Karpas-422 (cell line): ENCODE data around the gene SEMA5A. TPM values are rescaled to one million over a fixed set of nuclear protein-coding genes. Genes with fewer than 3 reads are reported as not detected.

Source experiments
- DNase-seq: peaks from one replicate; pipeline ENCODE4 v3.0.0-alpha.2; 2015
- H2AFZ ChIP-seq: fragments of 200-600 bp; sonication (generic); 2 replicates; pipeline ENCODE4 v1.6.1; 2014; ENCODE audit warnings: antibody characterized with exemption, low read length, mixed read lengths
- H3K27ac ChIP-seq: fragments of 200-600 bp; sonication (generic); 2 replicates; pipeline ENCODE4 v1.5.1; 2014; ENCODE audit warnings: mild to moderate bottlenecking, low read length, moderate library complexity
- H3K27me3 ChIP-seq: fragments of 200-600 bp; sonication (generic); 2 replicates; pipeline ENCODE4 v1.6.1; 2014; ENCODE audit warnings: low read length, mixed read lengths
- H3K36me3 ChIP-seq: fragments of 200-600 bp; sonication (generic); 2 replicates; pipeline ENCODE4 v1.6.1; 2014; ENCODE audit warnings: low read length, mixed read lengths; ENCODE audit not compliant: insufficient read depth
- H3K4me1 ChIP-seq: fragments of 200-600 bp; sonication (generic); 2 replicates; pipeline ENCODE4 v1.6.1; 2014; ENCODE audit warnings: mild to moderate bottlenecking, low read length, mixed read lengths
- H3K4me2 ChIP-seq: fragments of 200-600 bp; sonication (generic); 2 replicates; pipeline ENCODE4 v1.6.1; 2014; ENCODE audit warnings: low read length, low read depth, mild to moderate bottlenecking; ENCODE audit not compliant: poor library complexity, severe bottlenecking
- H3K4me3 ChIP-seq: fragments of 200-600 bp; sonication (generic); 2 replicates; pipeline ENCODE4 v1.5.1; 2014; ENCODE audit warnings: mild to moderate bottlenecking, antibody characterized with exemption, low read length, mixed read lengths
- H3K79me2 ChIP-seq: fragments of 200-600 bp; sonication (generic); 2 replicates; pipeline ENCODE4 v1.6.1; 2014; ENCODE audit warnings: mild to moderate bottlenecking, low read length, mixed read lengths
- H3K9ac ChIP-seq: fragments of 200-600 bp; sonication (generic); 2 replicates; pipeline ENCODE4 v1.6.0; 2014; ENCODE audit warnings: low read length
- H3K9me2 ChIP-seq: fragments of 200-600 bp; sonication (generic), shearing (Covaris generic); replicated peaks from 2 replicates; pipeline ENCODE4 v1.6.0; 2014; ENCODE audit warnings: mild to moderate bottlenecking, low read length, moderate library complexity; ENCODE audit not compliant: insufficient read depth
- H3K9me3 ChIP-seq: fragments of 300-700, 200-600 bp; sonication (generic); 2 replicates; pipeline ENCODE4 v1.6.1; 2014; ENCODE audit warnings: low read length, mixed read lengths
- H4K20me1 ChIP-seq: fragments of 200-600 bp; sonication (generic); 2 replicates; pipeline ENCODE4 v1.6.1; 2014; ENCODE audit warnings: mild to moderate bottlenecking, antibody characterized with exemption, low read length, low read depth; ENCODE audit not compliant: insufficient read depth
- total RNA-seq: library from RNA; depleted of rRNA; stranded (reverse); fragments of >200 nt; shearing (Covaris generic); gene quantifications from 2 replicates; pipeline ENCODE4 v1.2.3, GENCODE V29; 2014; ENCODE audit warnings: low replicate concordance

Gene SEMA5A
- total RNA-seq, 1 experiment from 2014 or later, result not detected

DNA sequence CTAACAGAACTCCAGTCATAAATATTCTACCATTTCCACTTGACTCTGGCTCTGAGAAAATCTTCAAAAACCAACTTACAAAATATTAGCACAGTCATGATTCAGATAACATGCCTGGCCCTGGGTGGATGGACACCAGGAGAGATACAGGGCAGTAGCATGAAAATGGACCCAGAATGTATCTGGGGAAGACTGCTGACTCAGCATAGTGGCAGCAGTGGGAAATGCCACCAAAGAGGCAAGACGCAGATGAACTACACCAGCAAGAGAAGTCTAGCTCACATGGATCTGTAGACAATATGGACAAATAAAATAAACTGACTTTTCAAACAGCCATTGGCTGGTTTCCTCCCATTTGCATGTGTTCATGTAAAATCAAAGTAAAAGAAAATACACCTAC lies 359.8 kb downstream of the SEMA5A start:
- no peak overlapping the region for H3K9ac ChIP-seq
- no peak overlapping the region for H3K4me2 ChIP-seq
- H3K9me3 ChIP-seq, result no peaks in the 10 kb centered on the region; the same call in 1 of the 2 replicates
- H3K9me2 ChIP-seq, result no peaks in the 10 kb centered on the region; the same call in 1 of the 2 replicates
- no peak for DNase-seq
- H3K4me3 ChIP-seq, result no peak overlapping the region
- H3K79me2 ChIP-seq, result no peaks in the 10 kb centered on the region
- H3K27me3 ChIP-seq, result no peaks in the 10 kb centered on the region
- H2AFZ ChIP-seq, result no peak overlapping the region
- no peak overlapping the region for H3K27ac ChIP-seq
- no peaks in the 10 kb centered on the region for H4K20me1 ChIP-seq
- H3K4me1 ChIP-seq, result no peaks in the 10 kb centered on the region
- H3K36me3 ChIP-seq, result no peaks in the 10 kb centered on the region

DNA sequence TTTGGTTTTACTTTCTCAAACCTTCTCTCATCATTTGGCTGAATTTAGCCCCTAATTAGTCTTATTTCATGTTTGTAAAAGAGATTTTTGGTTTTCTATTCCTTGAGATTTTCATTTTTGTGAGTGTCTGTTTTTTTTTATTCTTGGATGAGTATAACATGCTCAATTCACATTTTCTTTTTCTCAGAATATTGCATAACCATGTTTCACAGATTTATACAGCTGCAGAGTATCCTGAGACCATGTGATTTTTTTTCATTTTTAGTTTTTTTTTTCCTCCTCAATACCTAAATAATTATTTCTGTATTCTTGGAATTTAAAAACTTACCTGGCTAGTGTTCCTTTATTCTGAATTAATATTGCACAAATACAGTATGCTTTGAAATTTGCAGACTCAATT lies 361.9 kb downstream of the SEMA5A start:
- H2AFZ ChIP-seq, result no peak overlapping the region
- no peaks in the 10 kb centered on the region; the same call in 1 of the 2 replicates for H3K9me2 ChIP-seq
- H3K36me3 ChIP-seq, result no peaks in the 10 kb centered on the region
- no peaks in the 10 kb centered on the region; the same call in 1 of the 2 replicates for H3K9me3 ChIP-seq
- H4K20me1 ChIP-seq, result no peaks in the 10 kb centered on the region
- H3K27me3 ChIP-seq, result no peaks in the 10 kb centered on the region
- DNase-seq, result no peak
- no peak overlapping the region for H3K27ac ChIP-seq
- no peak overlapping the region for H3K4me2 ChIP-seq
- H3K9ac ChIP-seq, result no peak overlapping the region
- H3K79me2 ChIP-seq, result no peaks in the 10 kb centered on the region
- no peaks in the 10 kb centered on the region for H3K4me1 ChIP-seq
- H3K4me3 ChIP-seq, result no peak overlapping the region

DNA sequence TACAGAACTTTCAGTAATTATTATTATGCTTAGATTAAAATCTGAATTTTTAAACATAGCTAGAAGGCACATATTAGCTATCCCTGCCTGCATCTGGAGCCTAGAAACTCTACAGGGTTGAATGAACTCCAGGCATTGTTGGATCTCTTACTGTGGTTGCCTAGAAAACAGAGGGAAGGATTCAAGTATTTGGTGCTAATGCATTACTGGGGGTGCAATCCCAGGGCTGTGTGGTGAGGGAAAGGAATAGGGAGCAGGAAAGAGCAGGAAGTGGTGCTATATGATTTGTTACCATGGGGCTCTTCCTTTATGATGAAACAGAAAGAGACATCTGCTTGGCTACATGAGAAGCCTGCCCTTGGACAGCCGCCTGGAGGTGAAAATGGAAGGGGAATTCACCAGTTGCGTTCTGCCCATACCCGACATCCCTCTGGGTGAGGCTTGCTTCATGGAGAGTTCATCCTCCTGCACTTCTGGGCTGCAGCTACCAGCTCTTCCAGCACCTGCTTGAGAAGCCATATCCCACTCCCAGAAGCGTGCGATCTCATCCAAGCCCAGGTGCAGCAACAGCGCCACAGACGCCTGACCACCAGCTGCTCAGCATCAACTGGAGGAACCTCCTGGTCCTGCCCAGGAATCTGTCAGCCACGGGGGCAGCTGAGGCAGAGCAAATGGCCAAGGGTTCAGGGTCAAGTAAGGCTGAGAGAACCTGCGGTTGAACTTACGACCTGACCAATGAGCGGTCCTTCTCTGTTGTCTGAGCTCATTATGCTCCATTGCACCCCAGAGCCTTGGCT lies 362.8 kb downstream of the SEMA5A start:
- H3K4me2 ChIP-seq, result no peak overlapping the region
- no peaks in the 10 kb centered on the region for H3K27me3 ChIP-seq
- H3K9ac ChIP-seq, result no peak overlapping the region
- no peak for DNase-seq
- no peaks in the 10 kb centered on the region for H3K79me2 ChIP-seq
- no peak overlapping the region for H3K27ac ChIP-seq
- H3K36me3 ChIP-seq, result no peaks in the 10 kb centered on the region
- no peak overlapping the region for H3K4me3 ChIP-seq
- no peaks in the 10 kb centered on the region for H3K9me2 ChIP-seq
- no peaks in the 10 kb centered on the region; the same call in 1 of the 2 replicates for H3K9me3 ChIP-seq
- H2AFZ ChIP-seq, result no peak overlapping the region
- no peaks in the 10 kb centered on the region for H3K4me1 ChIP-seq
- H4K20me1 ChIP-seq, result no peaks in the 10 kb centered on the region

GRCh38 chr5:9176641-9177040 lies 369.2 kb downstream of the SEMA5A start:
- Histone ChIP-seq H3K27ac (no peak overlapping the region), H4K20me1 (no peaks in the 10 kb centered on the region)

GRCh38 chr5:9174446-9174845 lies 371.4 kb downstream of the SEMA5A start:
- no peak for DNase-seq
- H3K4me2 ChIP-seq, result no peak overlapping the region
- H3K9me3 ChIP-seq, result no peaks in the 10 kb centered on the region
- no peak overlapping the region for H3K4me3 ChIP-seq
- no peaks in the 10 kb centered on the region for H3K4me1 ChIP-seq
- no peaks in the 10 kb centered on the region for H3K9me2 ChIP-seq
- no peaks in the 10 kb centered on the region for H3K27me3 ChIP-seq
- H3K9ac ChIP-seq, result no peak overlapping the region
- H4K20me1 ChIP-seq, result no peaks in the 10 kb centered on the region
- H3K36me3 ChIP-seq, result no peaks in the 10 kb centered on the region
- H3K79me2 ChIP-seq, result no peaks in the 10 kb centered on the region
- no peak overlapping the region for H2AFZ ChIP-seq
- H3K27ac ChIP-seq, result no peak overlapping the region

More at GRCh38 chr5:9176641-9177040, 369.2 kb downstream of the SEMA5A start:
- Histone ChIP-seq H3K79me2 (no peaks in the 10 kb centered on the region), H2AFZ (no peak overlapping the region), H3K9me2 (no peaks in the 10 kb centered on the region), H3K9ac (no peak overlapping the region), H3K4me1 (no peaks in the 10 kb centered on the region), H3K27me3 (no peaks in the 10 kb centered on the region), H3K36me3 (no peaks in the 10 kb centered on the region), H3K4me2 (no peak overlapping the region), H3K9me3 (no peaks in the 10 kb centered on the region), H3K4me3 (no peak overlapping the region)
- DNase-seq, result no peak

DNA sequence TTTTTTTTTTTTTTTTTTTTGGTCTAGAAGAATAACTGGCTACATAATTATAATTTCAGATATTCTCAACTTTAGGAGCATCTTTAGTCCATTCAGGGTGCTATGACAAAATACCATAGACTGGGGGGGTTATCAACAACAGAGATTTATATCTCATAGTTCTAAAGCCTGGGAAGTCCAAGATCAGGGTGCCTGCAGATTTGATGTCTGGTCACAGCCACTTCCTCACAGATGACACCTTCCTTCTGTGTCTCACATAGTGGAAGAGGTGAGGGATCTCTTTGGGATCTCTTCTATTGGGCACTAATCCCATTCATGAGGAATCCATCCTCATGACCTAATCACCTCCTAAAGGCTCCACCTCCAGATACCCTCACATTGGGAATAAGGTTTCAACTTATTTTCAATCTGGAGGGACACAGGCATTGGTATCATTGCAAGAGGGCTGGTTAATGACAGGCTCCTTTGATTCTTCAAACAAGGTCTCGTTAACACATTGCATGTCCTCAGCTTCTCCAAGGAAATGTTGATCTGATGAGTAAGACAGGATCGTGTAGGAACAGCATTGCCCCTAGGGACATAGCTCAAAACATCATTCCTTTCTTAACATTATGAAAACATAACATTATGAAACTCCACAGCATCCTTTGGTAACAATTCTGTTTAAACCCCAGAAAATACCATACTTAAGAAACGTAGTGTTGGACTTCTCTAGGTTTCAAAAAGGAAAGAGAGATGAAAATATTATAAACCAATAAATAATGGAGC lies 372.4 kb downstream of the SEMA5A start:
- Histone ChIP-seq H3K9me2 (no peaks in the 10 kb centered on the region), H3K27ac (no peak overlapping the region)
- DNase-seq, result no peak

GRCh38 chr5:9170026-9170425 lies 375.8 kb downstream of the SEMA5A start:
- no peak overlapping the region for H3K9ac ChIP-seq
- no peak for DNase-seq
- no peak overlapping the region for H2AFZ ChIP-seq
- no peaks in the 10 kb centered on the region for H3K27me3 ChIP-seq
- no peaks in the 10 kb centered on the region for H3K36me3 ChIP-seq
- no peak overlapping the region for H3K27ac ChIP-seq
- H4K20me1 ChIP-seq, result no peaks in the 10 kb centered on the region
- no peak overlapping the region for H3K4me3 ChIP-seq
- H3K4me1 ChIP-seq, result no peaks in the 10 kb centered on the region
- H3K79me2 ChIP-seq, result no peaks in the 10 kb centered on the region
- no peaks in the 10 kb centered on the region for H3K9me2 ChIP-seq
- no peaks in the 10 kb centered on the region for H3K9me3 ChIP-seq
- no peak overlapping the region for H3K4me2 ChIP-seq

More for the DNA sequence above, 372.4 kb downstream of the SEMA5A start:
- no peaks in the 10 kb centered on the region for H4K20me1 ChIP-seq
- H3K4me2 ChIP-seq, result no peak overlapping the region
- no peak overlapping the region for H2AFZ ChIP-seq
- no peak overlapping the region for H3K9ac ChIP-seq
- H3K27me3 ChIP-seq, result no peaks in the 10 kb centered on the region
- no peaks in the 10 kb centered on the region for H3K79me2 ChIP-seq
- H3K4me3 ChIP-seq, result no peak overlapping the region
- no peaks in the 10 kb centered on the region for H3K36me3 ChIP-seq
- H3K9me3 ChIP-seq, result no peaks in the 10 kb centered on the region
- no peaks in the 10 kb centered on the region for H3K4me1 ChIP-seq

- DNase-seq, result no peak
- H4K20me1 ChIP-seq, result no peaks in the 10 kb centered on the region
- H3K27ac ChIP-seq, result no peak overlapping the region
- H3K9me3 ChIP-seq, result no peaks in the 10 kb centered on the region
- H3K79me2 ChIP-seq, result no peaks in the 10 kb centered on the region
- H3K9ac ChIP-seq, result no peak overlapping the region
- H3K36me3 ChIP-seq, result no peaks in the 10 kb centered on the region
- H3K4me3 ChIP-seq, result no peak overlapping the region
- H3K4me2 ChIP-seq, result no peak overlapping the region
- no peaks in the 10 kb centered on the region for H3K9me2 ChIP-seq
- H2AFZ ChIP-seq, result no peak overlapping the region
- no peaks in the 10 kb centered on the region for H3K27me3 ChIP-seq
- H3K4me1 ChIP-seq, result no peaks in the 10 kb centered on the region
These were observed 376.3 kb downstream of the SEMA5A start for GRCh38 chr5:9169557-9169902.
